Endothelial cell of umbilical vein (primary cell): ENCODE data around the gene IRS1. TPM values are rescaled to one million over a fixed set of nuclear protein-coding genes. Genes with fewer than 3 reads are reported as not detected.

Experiments used
- BruUV-seq: library from RNA; stranded (reverse); fragments of 400-500 nt; replicated peaks from 2 replicates; lab custom pipeline; 2021; lab: Mats Ljungman, UMichigan
- CTCF ChIA-PET: fragments of 300-600, 350-600 bp; sonication (Branson Sonifier 250); formaldehyde crosslinking; loops from one replicate; lab custom pipeline; 2021; ENCODE audit warnings: antibody characterized with exemption, inconsistent platforms; lab: Charles Lee
- POLR2A ChIA-PET: fragments of 300-600, 350-600 bp; sonication (Branson Sonifier 250); formaldehyde crosslinking; loops from one replicate; lab custom pipeline; 2021; ENCODE audit warnings: antibody characterized with exemption, inconsistent platforms; lab: Charles Lee
- DNase-seq: peaks from one replicate; pipeline ENCODE4 v3.0.0-alpha.2; 2011; ENCODE audit warnings: low read depth, low spot score
- FAIRE-seq: peaks from 2 replicates; lab custom pipeline; 2011; peaks lifted over from hg19 to GRCh38; lab: Jason Lieb, UNC
- H2AFZ ChIP-seq: 2 replicates; pipeline ENCODE4 v1.6.0; 2012; ENCODE audit warnings: low read depth, low read length, control low read depth, inconsistent platforms
- H3K27ac ChIP-seq: 2 replicates; pipeline ENCODE4 v1.5.1; 2011; ENCODE audit warnings: low read depth, mild to moderate bottlenecking, control low read depth, low read length, moderate library complexity; ENCODE audit not compliant: insufficient read depth
- H3K27me3 ChIP-seq, 2 experiments: 2 replicates each; pipeline versions ENCODE4 v1.6.0 to v1.6.1; 2011; ENCODE audit warnings: low read length in 2 of 2, mixed read lengths in 1 of 2; ENCODE audit not compliant: control insufficient read depth in 2 of 2, insufficient read depth in 2 of 2
- H3K36me3 ChIP-seq, 2 experiments: 2 replicates in 1 of 2; 3 replicates in 1 of 2; pipeline ENCODE4 v1.5.1; 2011; ENCODE audit warnings: low read length in 2 of 2, mild to moderate bottlenecking in 1 of 2, moderate library complexity in 1 of 2; ENCODE audit not compliant: control insufficient read depth in 2 of 2, insufficient read depth in 2 of 2; ENCODE audit errors: extremely low read depth in 1 of 2
- H3K4me1 ChIP-seq: 3 replicates; pipeline ENCODE4 v1.5.1; 2011; ENCODE audit warnings: mild to moderate bottlenecking, low read length; ENCODE audit not compliant: control insufficient read depth, insufficient read depth; ENCODE audit errors: extremely low read depth
- H3K4me2 ChIP-seq: 2 replicates; pipeline ENCODE4 v1.6.1; 2011; ENCODE audit warnings: low read length, control low read depth, mixed read lengths; ENCODE audit not compliant: insufficient read depth
- H3K4me3 ChIP-seq, 3 experiments: fragments of 200-600 bp in 1 of 3; sonication (generic), shearing (Covaris generic) in 1 of 3; replicated peaks in 1 of 3; 2 replicates each; pipeline ENCODE4 v1.5.1; 2011 to 2016; ENCODE audit warnings: control low read depth in 3 of 3, low read length in 3 of 3, mild to moderate bottlenecking in 2 of 3, inconsistent platforms in 1 of 3, low read depth in 1 of 3, moderate library complexity in 1 of 3; ENCODE audit not compliant: insufficient read depth in 1 of 3
- H3K79me2 ChIP-seq: 2 replicates; pipeline ENCODE4 v1.6.0; 2012; ENCODE audit warnings: low read length, inconsistent platforms; ENCODE audit not compliant: control insufficient read depth, insufficient read depth
- H3K9ac ChIP-seq: replicated peaks from 2 replicates; pipeline ENCODE3; 2011; ENCODE audit warnings: low read length, control low read depth; ENCODE audit not compliant: insufficient read depth; ENCODE audit errors: extremely low read depth
- H3K9me1 ChIP-seq: replicated peaks from 3 replicates; pipeline ENCODE4 v1.6.0; 2011; ENCODE audit warnings: mild to moderate bottlenecking, low read length; ENCODE audit not compliant: control insufficient read depth, insufficient read depth; ENCODE audit errors: extremely low read depth
- H3K9me3 ChIP-seq: replicated peaks from 2 replicates; pipeline ENCODE4 v1.5.1; 2012; ENCODE audit warnings: low read length, inconsistent platforms; ENCODE audit not compliant: control insufficient read depth, insufficient read depth
- H4K20me1 ChIP-seq: replicated peaks from 2 replicates; pipeline ENCODE3; 2011; ENCODE audit warnings: mild to moderate bottlenecking, low read length; ENCODE audit not compliant: control insufficient read depth, insufficient read depth; ENCODE audit errors: extremely low read depth
- CTCF ChIP-seq, 2 donors: IDR thresholded peaks; 1 replicate in 1 of 2; 2 replicates in 1 of 2; pipeline ENCODE4 v1.5.1; 2011; ENCODE audit warnings: low read length in 2 of 2, mild to moderate bottlenecking in 2 of 2, moderate library complexity in 2 of 2, control low read depth in 1 of 2, inconsistent platforms in 1 of 2, low read depth in 1 of 2; ENCODE audit not compliant: insufficient read depth in 1 of 2; ENCODE audit errors: extremely low read depth in 1 of 2
- EZH2 ChIP-seq: IDR thresholded peaks from 2 replicates; pipeline ENCODE4 v1.6.1; 2012; ENCODE audit warnings: borderline replicate concordance, low read depth, mild to moderate bottlenecking, moderate library complexity, low read length, inconsistent platforms; ENCODE audit not compliant: severe bottlenecking
- FOS ChIP-seq: IDR thresholded peaks from 2 replicates; pipeline ENCODE4 v1.6.1; 2011; ENCODE audit warnings: mild to moderate bottlenecking, low read length, moderate library complexity, borderline replicate concordance; ENCODE audit not compliant: insufficient read depth
- GATA2 ChIP-seq: IDR thresholded peaks from 2 replicates; pipeline ENCODE4 v1.7.0; 2011; ENCODE audit warnings: low read depth, mild to moderate bottlenecking, moderate library complexity, mixed read lengths, low read length; ENCODE audit not compliant: insufficient read length, insufficient read depth
- JUN ChIP-seq: IDR thresholded peaks from 2 replicates; pipeline ENCODE4 v1.6.1; 2011; ENCODE audit warnings: borderline replicate concordance, low read depth; ENCODE audit not compliant: insufficient read length, insufficient read depth
- MYC ChIP-seq: IDR thresholded peaks from one replicate; pipeline ENCODE4 v1.6.1; 2011; ENCODE audit warnings: mild to moderate bottlenecking, low read depth, low read length
- POLR2A ChIP-seq: IDR thresholded peaks from 2 replicates; pipeline ENCODE4 v1.6.1; 2012; ENCODE audit warnings: low read depth, mild to moderate bottlenecking, control low read depth, low read length
- POLR2AphosphoS5 ChIP-seq: IDR thresholded peaks from 2 replicates; pipeline ENCODE4 v1.6.1; 2012; ENCODE audit warnings: low read depth, mild to moderate bottlenecking, control low read depth, low read length, moderate library complexity; ENCODE audit not compliant: insufficient read depth
- dilution Hi-C: fragments of 300-500 bp; cut with MboI; formaldehyde crosslinking; loops from one replicate; pipeline ENCODE4 v1.15.0; 2019; ENCODE audit warnings: low sequenced_read_pairs; ENCODE audit not compliant: extremely low pct_ligation_motif_present
- intact Hi-C: fragments of 100-400 bp; cut with micrococcal nuclease; formaldehyde crosslinking; loops from one replicate; pipeline ENCODE4 v1.10.0; 2022
- polyA plus RNA-seq, 4 experiments: library from polyadenylated mRNA; depleted of rRNA in 3 of 4; stranded (reverse) in 3 of 4; unstranded in 1 of 4; fragments of >200 nt; gene quantifications; 2 replicates each; pipeline versions ENCODE4 v1.2.1 to v1.2.3, GENCODE V29; 2011 to 2012; ENCODE audit warnings: missing spikeins in 1 of 4
- total RNA-seq: library from RNA; stranded (reverse); gene quantifications from 2 replicates; pipeline ENCODE4 v1.2.3, GENCODE V29; 2021
- TF ChIP-seq, protein P1 (sequence below): IDR thresholded peaks from 2 replicates; pipeline ENCODE4 v1.6.1; 2011; ENCODE audit not compliant: insufficient read depth, insufficient read length

IRS1 gene
- total and polyA plus RNA-seq, 2 donors (not counting 3 experiments of a cell fraction or from before 2014, with no cell fraction given): 0.10 to 0.11 TPM

- Histone ChIP-seq H3K4me1 (no peaks in the 10 kb centered on the region), H2AFZ (no peak overlapping the region), H3K27me3 (no peaks in the 10 kb centered on the region), H3K4me2 (no peak overlapping the region), H3K9ac (no peak overlapping the region), H3K27ac (no peak overlapping the region), H3K79me2 (no peaks in the 10 kb centered on the region), H3K9me3 (no peaks in the 10 kb centered on the region), H4K20me1 (no peaks in the 10 kb centered on the region), H3K36me3 (no peaks in the 10 kb centered on the region), H3K4me3 (no peak overlapping the region), H3K9me1 (no peaks in the 10 kb centered on the region)
- no peak for FAIRE-seq
- CTCF ChIA-PET: no interaction called here
- TF ChIP-seq EZH2 (no peak), GATA2 (no peak), CTCF (IDR thresholded peaks at IDR 0.05; ENCODE audit: extremely low read depth in 1 of 2, insufficient read depth in 1 of 2, low read depth in 1 of 2, low read length in 2 of 2) (no peak), MYC (no peak), JUN (no peak), POLR2A (no peak), POLR2AphosphoS5 (no peak), FOS (no peak)
- TF ChIP-seq, protein P1, sequence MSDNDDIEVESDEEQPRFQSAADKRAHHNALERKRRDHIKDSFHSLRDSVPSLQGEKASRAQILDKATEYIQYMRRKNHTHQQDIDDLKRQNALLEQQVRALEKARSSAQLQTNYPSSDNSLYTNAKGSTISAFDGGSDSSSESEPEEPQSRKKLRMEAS: no peak
- POLR2A ChIA-PET: no interaction called here
- intact Hi-C loops (no loop called here), dilution Hi-C loops (no loop called here)
- DNase-seq: no peak
- BruUV-seq: no TSS peak
These were observed 74.3 kb downstream of the IRS1 start for GRCh38 chr2:226725126-226725860.
